Vagina (tissue), 2 donors: Measurements from ENCODE around the gene HIGD2A.

Source experiments
- CTCF ChIP-seq, 3 experiments: fragments of 450-650 bp in 2 of 3; fragments of 200-600 bp in 1 of 3; sonication (generic) in 1 of 3; IDR thresholded peaks; one replicate each; pipeline ENCODE4 v1.5.1; 2017 to 2019; ENCODE audit warnings: antibody characterized with exemption in 3 of 3, mild to moderate bottlenecking in 2 of 3, moderate library complexity in 2 of 3
- POLR2A ChIP-seq, 2 donors: fragments of 450-650 bp; IDR thresholded peaks; one replicate each; pipeline ENCODE4 v1.6.1; 2017; ENCODE audit warnings: antibody characterized with exemption in 2 of 2, mild to moderate bottlenecking in 2 of 2, moderate library complexity in 2 of 2
- POLR2AphosphoS5 ChIP-seq, 2 donors: sonication (generic); formaldehyde crosslinking; IDR thresholded peaks; one replicate each; pipeline ENCODE4 v1.9.0; 2017; ENCODE audit warnings: antibody characterized with exemption in 2 of 2, mild to moderate bottlenecking in 2 of 2, low read depth in 1 of 2; ENCODE audit not compliant: insufficient read depth in 1 of 2

GRCh38 chr5:176384366-176384930, 4.1 kb upstream of the HIGD2A start:
- TF ChIP-seq CTCF (IDR thresholded peaks at IDR 0.05) (no peak), POLR2A (IDR thresholded peaks at IDR 0.05) (no peak), POLR2AphosphoS5 (IDR thresholded peaks at IDR 0.05; ENCODE audit: insufficient read depth in 1 of 2, low read depth in 1 of 2) (no peak)
